GM21526 (cell line): Measurements from ENCODE around the gene THAP9.
A peak's percentile ranks its signal among the peaks of the same experiment; 100 is the strongest.
"Not testable (repeated sequence)": the region's sequence is repeated elsewhere in the genome, so short reads cannot be mapped to it uniquely, and the experiment has no call there.

Experiments
- ATAC-seq: cut with Tn5 transposase; IDR thresholded peaks from one replicate; pipeline ENCODE4 v1.9.1; 2021; ENCODE audit warnings: moderate library complexity; ENCODE audit not compliant: unreplicated experiment, low FRiP score

Gene THAP9

DNA sequence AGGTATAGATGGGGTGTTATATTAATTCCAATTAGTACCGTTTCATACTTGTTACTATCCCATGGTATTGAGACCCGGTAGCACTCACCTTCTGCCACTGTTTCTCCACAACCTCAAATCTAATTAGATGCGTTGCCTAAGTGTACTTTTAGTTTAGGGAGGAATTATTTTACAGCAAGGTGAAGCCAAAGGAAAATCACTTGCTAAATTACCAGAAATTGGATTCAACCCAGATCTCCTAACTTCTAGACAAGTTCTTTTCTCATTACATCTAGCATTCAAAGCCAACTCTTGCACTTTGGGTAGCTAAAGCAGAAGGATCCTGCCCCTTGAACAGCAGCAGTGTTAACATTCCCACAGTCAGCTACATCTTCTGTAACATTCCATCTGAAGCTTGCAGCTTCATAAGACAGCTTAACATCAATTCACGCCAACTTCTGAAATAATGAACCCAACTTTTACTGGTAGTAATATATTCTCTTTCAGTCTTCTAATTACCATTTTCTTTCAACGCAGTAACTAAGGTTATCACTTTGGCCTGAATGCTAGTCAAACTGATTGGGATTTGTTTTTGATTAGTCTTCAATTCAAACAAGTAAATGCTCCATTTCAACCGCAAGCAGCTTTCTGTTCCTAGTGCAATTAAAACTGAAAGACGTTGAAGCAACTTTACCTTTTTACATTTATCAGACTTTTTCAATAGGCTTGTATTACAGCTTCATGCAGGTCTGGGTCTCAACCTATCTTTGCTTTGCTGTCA, 8.6 kb upstream of the THAP9 start:
- peak; percentile 7 for ATAC-seq

DNA sequence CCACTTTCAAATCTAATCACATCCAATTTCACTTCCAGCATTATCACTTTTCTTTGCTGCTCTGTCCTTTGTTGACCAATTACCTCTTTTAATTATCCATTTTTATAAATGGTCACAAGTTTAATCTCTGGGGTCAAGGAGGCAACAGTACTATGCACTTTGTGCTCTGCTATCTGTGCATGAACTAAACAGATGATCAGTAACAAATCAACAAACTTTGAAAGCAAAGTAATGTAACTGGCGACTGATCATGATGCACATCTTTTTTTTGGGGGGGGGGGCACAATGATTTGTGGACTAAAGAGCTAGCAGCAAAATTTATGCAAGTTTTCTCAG, 8.1 kb upstream of the THAP9 start:
- no peak for ATAC-seq

DNA sequence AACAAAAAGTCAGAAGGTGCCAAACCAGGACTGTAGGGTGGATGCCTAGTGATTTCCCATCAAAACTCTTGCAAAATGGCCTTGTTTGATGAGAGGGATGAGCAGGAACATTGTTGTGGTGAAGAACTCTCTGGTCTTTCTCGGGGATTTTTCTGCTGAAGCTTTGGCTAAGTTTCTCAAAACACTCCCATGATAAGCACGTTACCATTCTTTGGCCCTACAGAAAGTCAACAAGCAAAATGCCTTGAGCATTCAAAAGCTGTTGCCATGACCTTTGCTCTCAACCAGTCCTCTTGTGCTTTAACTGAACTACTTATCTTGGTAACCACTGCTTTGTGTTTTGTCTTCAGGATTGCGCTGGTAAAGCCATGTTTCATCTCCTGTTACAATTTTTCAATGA, 6.6 kb upstream of the THAP9 start:
- no peak for ATAC-seq

DNA sequence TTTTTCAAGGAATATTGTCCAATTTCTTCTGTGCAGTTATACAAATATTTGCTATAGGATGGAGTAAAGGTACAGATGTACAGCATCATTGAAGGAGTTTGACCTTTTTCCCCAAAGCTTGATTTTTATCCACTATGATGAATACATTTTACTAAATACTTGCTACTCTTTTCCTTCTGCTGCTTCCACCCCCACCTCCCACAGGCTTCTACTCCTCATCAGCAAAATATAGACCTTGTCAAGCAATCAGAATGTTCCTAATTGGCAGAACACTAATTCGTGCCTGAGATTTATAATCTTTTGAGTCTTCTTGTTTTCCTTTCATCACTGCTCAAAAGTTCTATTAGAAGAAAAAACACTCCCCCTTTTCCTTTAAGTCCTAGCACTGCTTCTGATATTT, 3.8 kb upstream of the THAP9 start:
- ATAC-seq = no peak

- ATAC-seq = no peak
Observed at GRCh38 chr4:82898322-82899243, 2.0 kb upstream of the THAP9 start.

DNA sequence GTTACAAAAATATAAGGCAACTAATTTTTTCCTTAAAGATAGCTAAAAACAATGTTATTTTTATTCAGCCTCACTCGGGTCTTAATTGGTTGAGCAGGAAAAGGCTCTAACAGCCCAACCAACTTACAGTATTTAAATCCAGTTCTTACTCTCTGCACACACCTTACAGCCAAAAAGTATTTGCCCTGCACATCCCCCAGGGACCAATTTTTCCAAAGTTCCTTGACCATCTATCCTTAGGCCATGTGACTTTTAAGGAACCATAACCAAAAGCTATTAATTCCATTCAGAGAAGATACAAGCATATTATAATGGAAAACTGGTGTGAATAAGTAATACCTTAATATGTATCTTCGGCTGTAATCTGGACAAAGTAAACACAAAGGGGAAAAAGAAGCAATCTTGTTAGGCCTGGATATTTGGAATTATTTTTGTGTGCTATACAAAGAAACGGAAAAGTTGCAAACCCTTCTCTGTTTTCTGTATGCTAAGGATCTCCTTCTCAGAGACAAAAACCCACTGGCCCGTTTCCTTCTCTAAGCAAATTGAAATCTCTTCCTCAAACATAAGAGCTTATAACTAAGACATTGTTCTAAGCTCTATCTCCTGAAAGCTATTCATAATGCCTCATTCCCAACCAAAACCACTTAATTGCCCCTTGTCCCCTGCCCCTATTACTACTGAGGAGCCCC, 1.0 kb upstream of the THAP9 start:
- ATAC-seq = no peak

DNA sequence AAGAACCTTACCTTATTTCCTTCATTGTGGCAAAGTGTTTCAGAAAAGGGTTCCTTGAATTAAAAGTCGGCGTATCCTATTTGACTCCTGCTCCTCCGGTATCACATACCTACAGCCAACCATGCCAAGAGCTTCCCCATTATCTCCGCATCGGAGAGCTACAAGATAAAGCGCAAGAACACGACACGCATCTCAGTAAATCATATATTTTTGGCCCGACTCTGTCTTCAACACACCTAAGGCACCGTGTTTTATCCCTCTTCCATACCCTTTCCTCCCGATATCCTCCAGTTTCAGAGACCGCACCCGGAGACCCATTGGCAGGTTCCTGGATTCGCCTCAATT, 497 bp upstream of the THAP9 start:
- peak; percentile 5 for ATAC-seq

- no peak for ATAC-seq
Observed at GRCh38 chr4:82901183-82901718, 716 bp downstream of the THAP9 start.

GRCh38 chr4:82903737-82904136, 3.2 kb downstream of the THAP9 start:
- ATAC-seq = no peak

- peak; percentile 45 for ATAC-seq
Observed at GRCh38 chr4:82905205-82905604, 4.7 kb downstream of the THAP9 start.

GRCh38 chr4:82906469-82906868, 5.9 kb downstream of the THAP9 start:
- ATAC-seq = peak; percentile 53

GRCh38 chr4:82909326-82909725, 8.8 kb downstream of the THAP9 start:
- ATAC-seq = no peak

DNA sequence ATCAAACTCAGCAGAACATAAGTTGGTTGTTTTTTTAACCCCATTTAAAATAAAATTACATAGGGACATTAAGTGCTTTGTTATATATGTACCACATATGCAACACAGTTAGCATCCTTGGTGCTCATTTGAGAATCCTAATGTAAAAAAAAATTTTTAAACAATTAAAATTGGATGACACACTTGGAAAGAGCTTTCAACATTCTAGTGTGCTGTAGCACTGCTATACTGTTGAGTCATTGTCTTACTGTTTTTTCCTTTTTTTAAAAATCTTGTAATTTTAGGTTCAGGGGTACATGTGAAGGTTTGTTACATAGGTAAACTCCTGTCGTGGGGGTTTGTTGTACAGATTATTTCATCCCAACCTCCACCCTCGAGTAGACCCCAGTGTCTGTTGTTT, 12.8 kb downstream of the THAP9 start:
- no peak for ATAC-seq

- not testable (repeated sequence) for ATAC-seq
Observed at GRCh38 chr4:82913968-82914367, 13.4 kb downstream of the THAP9 start.

DNA sequence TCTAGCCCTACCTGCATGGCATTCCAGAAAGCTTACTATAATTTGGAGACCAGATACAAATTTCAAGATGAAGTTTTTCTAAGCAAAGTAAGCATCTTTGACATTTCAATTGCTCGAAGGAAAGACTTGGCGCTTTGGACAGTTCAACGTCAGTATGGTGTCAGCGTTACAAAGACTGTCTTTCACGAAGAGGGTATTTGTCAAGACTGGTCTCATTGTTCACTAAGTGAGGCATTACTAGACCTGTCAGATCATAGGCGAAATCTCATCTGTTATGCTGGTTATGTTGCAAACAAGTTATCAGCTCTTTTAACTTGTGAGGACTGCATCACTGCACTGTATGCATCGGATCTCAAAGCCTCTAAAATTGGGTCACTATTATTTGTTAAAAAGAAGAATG, 17.6 kb downstream of the THAP9 start:
- no peak for ATAC-seq

GRCh38 chr4:82919386-82919785, 18.9 kb downstream of the THAP9 start:
- no peak for ATAC-seq

DNA sequence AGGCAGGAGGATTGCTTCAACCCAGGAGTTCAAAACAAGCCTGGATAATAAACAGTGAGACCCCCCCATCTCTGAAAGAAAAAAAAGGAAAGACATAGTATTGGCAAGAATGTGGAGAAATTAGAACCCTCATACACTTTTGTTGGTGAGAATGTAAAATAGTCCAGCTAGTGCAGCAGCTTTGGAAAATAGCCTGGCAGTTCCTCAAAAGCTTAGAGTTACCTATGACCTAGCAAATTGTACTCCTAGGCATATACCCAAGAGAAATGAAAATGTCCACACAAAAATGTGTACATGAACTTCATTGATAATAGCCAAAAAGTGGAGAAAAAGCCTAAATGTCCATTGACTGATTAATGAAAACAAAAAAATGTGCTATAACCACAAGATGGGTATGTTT, 21.3 kb downstream of the THAP9 start:
- no peak for ATAC-seq

DNA sequence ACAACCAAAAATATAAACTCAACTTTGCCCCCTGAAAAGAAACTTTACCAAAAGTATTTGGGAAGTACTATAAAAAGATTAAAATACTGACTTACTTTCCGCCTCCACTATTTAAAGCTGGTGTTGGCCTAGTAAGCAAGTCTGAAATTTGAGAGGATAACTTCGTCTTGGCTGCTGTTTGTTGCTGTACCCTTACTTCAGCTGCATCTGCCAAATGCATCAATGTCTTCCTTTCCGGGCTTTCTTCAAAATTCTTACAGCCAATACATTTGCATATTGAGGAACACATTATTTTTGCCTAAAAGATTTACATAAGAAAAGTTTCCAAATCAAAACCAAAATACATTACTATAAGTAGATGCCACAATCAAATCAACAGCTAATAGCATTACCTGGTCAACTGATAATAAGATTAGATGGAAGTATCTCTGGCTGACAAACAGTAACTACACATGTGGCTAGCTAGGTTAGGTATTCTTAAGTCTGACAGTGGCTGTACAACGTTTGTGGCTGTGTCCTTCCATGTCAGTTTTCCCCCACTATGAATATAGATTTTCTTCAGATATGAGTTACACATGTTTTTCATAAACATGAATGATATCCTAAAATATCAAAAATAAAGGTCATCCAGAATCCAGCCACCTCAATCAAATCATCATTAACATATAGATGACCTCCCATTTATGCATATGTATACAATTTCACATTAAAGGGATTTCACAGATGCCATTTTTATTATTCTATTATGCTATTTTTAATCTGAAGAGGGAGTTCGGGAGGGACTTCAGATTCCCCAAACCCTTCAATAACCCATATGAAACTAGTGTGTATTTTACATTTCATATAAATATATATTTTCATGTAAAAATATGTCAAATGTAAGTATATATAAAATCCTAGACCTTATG, 30.6 kb downstream of the THAP9 start:
- ATAC-seq = no peak

DNA sequence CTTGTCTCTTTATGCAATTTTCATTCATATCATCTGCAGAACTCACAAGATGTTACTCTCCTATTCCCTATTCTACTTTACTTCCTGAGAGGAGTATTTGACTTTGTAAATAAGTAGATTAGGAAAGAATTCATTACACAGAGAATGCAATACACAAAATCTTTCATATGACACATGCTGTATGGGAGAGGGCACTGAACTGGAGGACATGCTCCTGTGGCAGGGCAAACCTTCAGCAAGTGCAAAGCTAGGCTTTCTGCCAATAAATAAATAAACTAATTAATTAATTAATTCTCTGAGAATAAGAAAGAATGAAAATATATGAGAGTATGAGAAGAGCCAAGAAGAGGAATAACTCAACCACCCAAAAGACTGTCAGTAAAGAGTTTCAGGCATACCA, 33.9 kb downstream of the THAP9 start:
- ATAC-seq = no peak

GRCh38 chr4:82939414-82939813, 38.9 kb downstream of the THAP9 start:
- ATAC-seq = no peak
